Endothelial cell of umbilical vein (primary cell): ENCODE data around the gene ENAH. TPM values are rescaled to one million over a fixed set of nuclear protein-coding genes. Genes with fewer than 3 reads are reported as not detected.

Experiments used
- BruUV-seq: library from RNA; stranded (reverse); fragments of 400-500 nt; replicated peaks from 2 replicates; lab custom pipeline; 2021; lab: Mats Ljungman, UMichigan
- CTCF ChIA-PET: fragments of 300-600, 350-600 bp; sonication (Branson Sonifier 250); formaldehyde crosslinking; loops from one replicate; lab custom pipeline; 2021; ENCODE audit warnings: antibody characterized with exemption, inconsistent platforms; lab: Charles Lee
- POLR2A ChIA-PET: fragments of 300-600, 350-600 bp; sonication (Branson Sonifier 250); formaldehyde crosslinking; loops from one replicate; lab custom pipeline; 2021; ENCODE audit warnings: antibody characterized with exemption, inconsistent platforms; lab: Charles Lee
- DNase-seq: peaks from one replicate; pipeline ENCODE4 v3.0.0-alpha.2; 2011; ENCODE audit warnings: low read depth, low spot score
- FAIRE-seq: peaks from 2 replicates; lab custom pipeline; 2011; peaks lifted over from hg19 to GRCh38; lab: Jason Lieb, UNC
- H2AFZ ChIP-seq: 2 replicates; pipeline ENCODE4 v1.6.0; 2012; ENCODE audit warnings: low read depth, low read length, control low read depth, inconsistent platforms
- H3K27ac ChIP-seq: 2 replicates; pipeline ENCODE4 v1.5.1; 2011; ENCODE audit warnings: low read depth, mild to moderate bottlenecking, control low read depth, low read length, moderate library complexity; ENCODE audit not compliant: insufficient read depth
- H3K27me3 ChIP-seq, 2 experiments: 2 replicates each; pipeline versions ENCODE4 v1.6.0 to v1.6.1; 2011; ENCODE audit warnings: low read length in 2 of 2, mixed read lengths in 1 of 2; ENCODE audit not compliant: control insufficient read depth in 2 of 2, insufficient read depth in 2 of 2
- H3K36me3 ChIP-seq, 2 experiments: 2 replicates in 1 of 2; 3 replicates in 1 of 2; pipeline ENCODE4 v1.5.1; 2011; ENCODE audit warnings: low read length in 2 of 2, mild to moderate bottlenecking in 1 of 2, moderate library complexity in 1 of 2; ENCODE audit not compliant: control insufficient read depth in 2 of 2, insufficient read depth in 2 of 2; ENCODE audit errors: extremely low read depth in 1 of 2
- H3K4me1 ChIP-seq: 3 replicates; pipeline ENCODE4 v1.5.1; 2011; ENCODE audit warnings: mild to moderate bottlenecking, low read length; ENCODE audit not compliant: control insufficient read depth, insufficient read depth; ENCODE audit errors: extremely low read depth
- H3K4me2 ChIP-seq: 2 replicates; pipeline ENCODE4 v1.6.1; 2011; ENCODE audit warnings: low read length, control low read depth, mixed read lengths; ENCODE audit not compliant: insufficient read depth
- H3K4me3 ChIP-seq, 3 experiments: fragments of 200-600 bp in 1 of 3; sonication (generic), shearing (Covaris generic) in 1 of 3; replicated peaks in 1 of 3; 2 replicates each; pipeline ENCODE4 v1.5.1; 2011 to 2016; ENCODE audit warnings: control low read depth in 3 of 3, low read length in 3 of 3, mild to moderate bottlenecking in 2 of 3, inconsistent platforms in 1 of 3, low read depth in 1 of 3, moderate library complexity in 1 of 3; ENCODE audit not compliant: insufficient read depth in 1 of 3
- H3K79me2 ChIP-seq: 2 replicates; pipeline ENCODE4 v1.6.0; 2012; ENCODE audit warnings: low read length, inconsistent platforms; ENCODE audit not compliant: control insufficient read depth, insufficient read depth
- H3K9ac ChIP-seq: replicated peaks from 2 replicates; pipeline ENCODE3; 2011; ENCODE audit warnings: low read length, control low read depth; ENCODE audit not compliant: insufficient read depth; ENCODE audit errors: extremely low read depth
- H3K9me1 ChIP-seq: replicated peaks from 3 replicates; pipeline ENCODE4 v1.6.0; 2011; ENCODE audit warnings: mild to moderate bottlenecking, low read length; ENCODE audit not compliant: control insufficient read depth, insufficient read depth; ENCODE audit errors: extremely low read depth
- H3K9me3 ChIP-seq: replicated peaks from 2 replicates; pipeline ENCODE4 v1.5.1; 2012; ENCODE audit warnings: low read length, inconsistent platforms; ENCODE audit not compliant: control insufficient read depth, insufficient read depth
- H4K20me1 ChIP-seq: replicated peaks from 2 replicates; pipeline ENCODE3; 2011; ENCODE audit warnings: mild to moderate bottlenecking, low read length; ENCODE audit not compliant: control insufficient read depth, insufficient read depth; ENCODE audit errors: extremely low read depth
- FOS ChIP-seq: IDR thresholded peaks from 2 replicates; pipeline ENCODE4 v1.6.1; 2011; ENCODE audit warnings: mild to moderate bottlenecking, low read length, moderate library complexity, borderline replicate concordance; ENCODE audit not compliant: insufficient read depth
- GATA2 ChIP-seq: IDR thresholded peaks from 2 replicates; pipeline ENCODE4 v1.7.0; 2011; ENCODE audit warnings: low read depth, mild to moderate bottlenecking, moderate library complexity, mixed read lengths, low read length; ENCODE audit not compliant: insufficient read length, insufficient read depth
- JUN ChIP-seq: IDR thresholded peaks from 2 replicates; pipeline ENCODE4 v1.6.1; 2011; ENCODE audit warnings: borderline replicate concordance, low read depth; ENCODE audit not compliant: insufficient read length, insufficient read depth
- MAX ChIP-seq: IDR thresholded peaks from 2 replicates; pipeline ENCODE4 v1.6.1; 2011; ENCODE audit not compliant: insufficient read depth, insufficient read length
- dilution Hi-C: fragments of 300-500 bp; cut with MboI; formaldehyde crosslinking; loops from one replicate; pipeline ENCODE4 v1.15.0; 2019; ENCODE audit warnings: low sequenced_read_pairs; ENCODE audit not compliant: extremely low pct_ligation_motif_present
- intact Hi-C: fragments of 100-400 bp; cut with micrococcal nuclease; formaldehyde crosslinking; loops from one replicate; pipeline ENCODE4 v1.10.0; 2022
- polyA plus RNA-seq, 4 experiments: library from polyadenylated mRNA; depleted of rRNA in 3 of 4; stranded (reverse) in 3 of 4; unstranded in 1 of 4; fragments of >200 nt; gene quantifications; 2 replicates each; pipeline versions ENCODE4 v1.2.1 to v1.2.3, GENCODE V29; 2011 to 2012; ENCODE audit warnings: missing spikeins in 1 of 4
- total RNA-seq: library from RNA; stranded (reverse); gene quantifications from 2 replicates; pipeline ENCODE4 v1.2.3, GENCODE V29; 2021

Gene ENAH
- total and polyA plus RNA-seq, 2 donors (not counting 3 experiments of a cell fraction or from before 2014, with no cell fraction given), result 19.9 to 95.6 TPM

- no peak overlapping the region for H2AFZ ChIP-seq
- ChIA-PET CTCF (interaction anchor here (0.6 to 2.2 kb wide), 7 partner anchors 11 to 192 kb away, joined by 3 to 7 read pairs (median 3); no protein-coding TSS in a partner anchor), POLR2A (no interaction called here)
- H3K27ac ChIP-seq, result no peak overlapping the region
- peaks cover 38% of the 10 kb centered on the region for H3K79me2 ChIP-seq
- no peaks in the 10 kb centered on the region for H3K27me3 ChIP-seq
- no peak overlapping the region for H3K4me3 ChIP-seq
- no peak for FAIRE-seq
- BruUV-seq, result no TSS peak
- no peak overlapping the region for H3K4me2 ChIP-seq
- no peaks in the 10 kb centered on the region for H3K9me3 ChIP-seq
- peaks cover 7% of the 10 kb centered on the region for H4K20me1 ChIP-seq
- TF ChIP-seq MAX (no peak), JUN (no peak), GATA2 (no peak), FOS (no peak)
- H3K9ac ChIP-seq, result no peak overlapping the region
- H3K9me1 ChIP-seq, result no peaks in the 10 kb centered on the region
- no peaks in the 10 kb centered on the region for H3K4me1 ChIP-seq
- no peaks in the 10 kb centered on the region for H3K36me3 ChIP-seq
- intact Hi-C loops, result no loop called here
- dilution Hi-C loops, result no loop called here
- DNase-seq, result no peak
These were observed 72.5 kb downstream of the ENAH start for GRCh38 chr1:225580238-225581099.
